CD14-positive monocyte (primary cell): ENCODE results near the gene TSPAN31. TPM values are rescaled to one million over a fixed set of nuclear protein-coding genes. Genes with fewer than 3 reads are reported as not detected.
A peak's percentile ranks its signal among the peaks of the same experiment; 100 is the strongest.

Source experiments
- DNase-seq, 3 donors: peaks; one replicate each; pipeline ENCODE4 v3.0.0-alpha.2; 2011 to 2022
- H2AFZ ChIP-seq: 2 replicates; pipeline ENCODE4 v1.6.0; 2012; ENCODE audit warnings: mild to moderate bottlenecking, low read depth, low read length, inconsistent platforms; ENCODE audit not compliant: insufficient read depth, poor library complexity, severe bottlenecking
- H3K27ac ChIP-seq, 2 donors: 1 replicate in 1 of 2; 2 replicates in 1 of 2; pipeline ENCODE4 v1.5.1; 2012 to 2013; ENCODE audit warnings: low read length in 2 of 2, control low read depth in 1 of 2, inconsistent platforms in 1 of 2, low read depth in 1 of 2, mild to moderate bottlenecking in 1 of 2
- H3K27me3 ChIP-seq, 2 donors: one replicate each; pipeline versions ENCODE4 v1.6.0 to v1.6.1; 2011 to 2013; ENCODE audit warnings: low read length in 2 of 2; ENCODE audit not compliant: control insufficient read depth in 2 of 2, insufficient read depth in 2 of 2
- H3K36me3 ChIP-seq, 2 donors: replicated peaks in 1 of 2; 1 replicate in 1 of 2; 2 replicates in 1 of 2; pipeline versions ENCODE4 v1.5.1 to v1.6.1; 2012 to 2013; ENCODE audit warnings: low read length in 2 of 2, control low read depth in 1 of 2, inconsistent platforms in 1 of 2, mild to moderate bottlenecking in 1 of 2; ENCODE audit not compliant: insufficient read depth in 2 of 2, control insufficient read depth in 1 of 2
- H3K4me1 ChIP-seq, 2 donors: 1 replicate in 1 of 2; 2 replicates in 1 of 2; pipeline versions ENCODE4 v1.5.1 to v1.6.1; 2012 to 2013; ENCODE audit warnings: low read length in 2 of 2, control low read depth in 1 of 2, inconsistent platforms in 1 of 2, mild to moderate bottlenecking in 1 of 2, moderate library complexity in 1 of 2; ENCODE audit not compliant: insufficient read depth in 2 of 2, control insufficient read depth in 1 of 2
- H3K4me2 ChIP-seq: replicated peaks from 2 replicates; pipeline ENCODE3; 2012; ENCODE audit warnings: low read length, moderate library complexity, mild to moderate bottlenecking; ENCODE audit not compliant: poor library complexity, severe bottlenecking; ENCODE audit errors: extremely low read depth
- H3K4me3 ChIP-seq, 3 experiments: fragments of 200-600 bp in 1 of 3; sonication (generic) in 1 of 3; replicated peaks in 1 of 3; 1 replicate in 2 of 3; 2 replicates in 1 of 3; pipeline ENCODE4 v1.5.1; 2011 to 2013; ENCODE audit warnings: low read length in 3 of 3, mild to moderate bottlenecking in 3 of 3, control low read depth in 2 of 3, low read depth in 2 of 3, inconsistent platforms in 1 of 3, moderate library complexity in 1 of 3
- H3K79me2 ChIP-seq: 2 replicates; pipeline ENCODE4 v1.6.0; 2012; ENCODE audit warnings: mild to moderate bottlenecking, control low read depth, inconsistent platforms, low read length, moderate library complexity; ENCODE audit not compliant: insufficient read depth
- H3K9ac ChIP-seq: 2 replicates; pipeline ENCODE4 v1.6.0; 2017; ENCODE audit warnings: low read length, mild to moderate bottlenecking; ENCODE audit not compliant: insufficient read depth, poor library complexity, severe bottlenecking
- H3K9me3 ChIP-seq, 2 donors: replicated peaks in 1 of 2; 1 replicate in 1 of 2; 2 replicates in 1 of 2; pipeline versions ENCODE4 v1.5.1 to v1.6.1; 2012 to 2013; ENCODE audit warnings: low read length in 2 of 2, control low read depth in 1 of 2; ENCODE audit not compliant: control insufficient read depth in 1 of 2, insufficient read depth in 1 of 2
- H4K20me1 ChIP-seq: 2 replicates; pipeline ENCODE4 v1.6.0; 2012; ENCODE audit warnings: mild to moderate bottlenecking, low read length, control low read depth, moderate library complexity; ENCODE audit not compliant: insufficient read depth
- H3K27ac Mint-ChIP-seq, 7 donors: one replicate each; pipeline ENCODE4 v1.8.0; 2020; ENCODE audit warnings: mild to moderate bottlenecking in 7 of 7, mixed read lengths in 7 of 7, moderate library complexity in 6 of 7, inconsistent platforms in 2 of 7
- H3K27me3 Mint-ChIP-seq, 3 donors: one replicate each; pipeline ENCODE4 v1.8.0; 2021 to 2022; ENCODE audit warnings: low read depth in 3 of 3, mild to moderate bottlenecking in 3 of 3, mixed read lengths in 3 of 3, moderate library complexity in 3 of 3, inconsistent platforms in 1 of 3
- H3K36me3 Mint-ChIP-seq, 2 donors: one replicate each; pipeline ENCODE4 v1.8.0; 2020; ENCODE audit warnings: mixed read lengths in 2 of 2, inconsistent platforms in 1 of 2, mild to moderate bottlenecking in 1 of 2
- H3K4me1 Mint-ChIP-seq: one replicate; pipeline ENCODE4 v1.8.0; 2020; ENCODE audit warnings: mild to moderate bottlenecking, mixed read lengths
- H3K4me3 Mint-ChIP-seq, 2 donors: one replicate each; pipeline ENCODE4 v1.8.0; 2020; ENCODE audit warnings: mild to moderate bottlenecking in 2 of 2, mixed read lengths in 2 of 2, moderate library complexity in 1 of 2
- H3K9me3 Mint-ChIP-seq, 7 donors: one replicate each; pipeline ENCODE4 v1.8.0; 2020 to 2022; ENCODE audit warnings: mixed read lengths in 7 of 7, mild to moderate bottlenecking in 6 of 7, moderate library complexity in 6 of 7, inconsistent platforms in 2 of 7
- CTCF ChIP-seq: fragments of 200-600 bp; IDR thresholded peaks from one replicate; pipeline ENCODE4 v1.8.0; 2022; ENCODE audit warnings: antibody characterized with exemption, mild to moderate bottlenecking
- WGBS: methylation state at CpG from one replicate; pipeline ENCODE4 v1.1.5; 2013; ENCODE audit warnings: missing lambda C conversion rate; ENCODE audit not compliant: insufficient coverage; 5-methylcytosine and 5-hydroxymethylcytosine counted together
- intact Hi-C, 2 donors: fragments of 100-400 bp; cut with micrococcal nuclease; formaldehyde crosslinking; loops; one replicate each; pipeline versions ENCODE4 v1.15.0 to v1.15.1; 2023
- polyA plus RNA-seq, 3 donors: library from polyadenylated mRNA; depleted of rRNA in 1 of 3; unstranded in 2 of 3; stranded (reverse) in 1 of 3; fragments of 300-500 nt in 2 of 3; fragments of >200 nt in 1 of 3; fragmentation: Illumina TruSeq in 2 of 3; gene quantifications; 1 replicate in 2 of 3; 2 replicates in 1 of 3; pipeline ENCODE4 v1.2.3, GENCODE V29; 2012 to 2021

The TSPAN31 gene
- polyA plus RNA-seq, 3 donors = 20.6 to 48.1 (median 43.0) TPM

GRCh38 chr12:57764662-57765002 lies 19.8 kb downstream of the TSPAN31 start:
- peaks cover 51 to 55% (median 54%) of the 10 kb centered on the region in 3 donors for H3K27me3 Mint-ChIP-seq
- intact Hi-C loops = no loop called here
- peaks cover 31% of the 10 kb centered on the region for H3K4me1 Mint-ChIP-seq
- Histone ChIP-seq H3K4me2 (peak overlapping the region; percentile 81), H3K27me3 (peaks cover 37 to 56% of the 10 kb centered on the region in 2 donors), H3K79me2 (no peaks in the 10 kb centered on the region), H2AFZ (peak overlapping the region; percentile 80), H4K20me1 (no peaks in the 10 kb centered on the region), H3K9me3 (peaks cover 0 to 13% of the 10 kb centered on the region in 2 donors), H3K36me3 (peaks cover 0 to 4% of the 10 kb centered on the region in 2 donors), H3K4me3 (peak overlapping the region in 2 of 3 experiments; percentile 41 to 73), H3K9ac (peak overlapping the region; percentile 45), H3K4me1 (peaks cover 28 to 29% of the 10 kb centered on the region in 2 donors), H3K27ac (no peak overlapping the region)
- peaks cover 16 to 19% of the 10 kb centered on the region in 2 donors for H3K36me3 Mint-ChIP-seq
- no peak for DNase-seq
- WGBS = 19% methylated on average over 17 of the region's 17 CpGs
- no peak for TF ChIP-seq CTCF
- peak overlapping the region; percentile 67 to 95 for H3K4me3 Mint-ChIP-seq
- peaks cover 0 to 18% (median 5%) of the 10 kb centered on the region in 7 donors for H3K9me3 Mint-ChIP-seq
- no peak overlapping the region for H3K27ac Mint-ChIP-seq

GRCh38 chr12:57765003-57765697 lies 20.3 kb downstream of the TSPAN31 start:
- H3K36me3 ChIP-seq = peaks cover 0 to 6% of the 10 kb centered on the region in 2 donors
- H3K79me2 ChIP-seq = no peaks in the 10 kb centered on the region
- H3K9me3 ChIP-seq = peaks cover 0 to 13% of the 10 kb centered on the region in 2 donors
- peak overlapping the region in 1 of 7 donors; percentile 61 for H3K27ac Mint-ChIP-seq
- peak overlapping the region; percentile 81 for H3K4me2 ChIP-seq
- H3K36me3 Mint-ChIP-seq = peaks cover 19 to 23% of the 10 kb centered on the region in 2 donors
- H3K9ac ChIP-seq = peak overlapping the region; percentile 45
- H2AFZ ChIP-seq = peak overlapping the region; percentile 80
- H3K27me3 Mint-ChIP-seq = peaks cover 51 to 55% (median 54%) of the 10 kb centered on the region in 3 donors
- no peak overlapping the region for H3K27ac ChIP-seq
- WGBS = under 1% methylated on average over 59 of the region's 60 CpGs
- H3K4me1 ChIP-seq = peaks cover 28 to 29% of the 10 kb centered on the region in 2 donors
- intact Hi-C loops = no loop called here
- H3K4me3 Mint-ChIP-seq = peak overlapping the region; percentile 67 to 95
- H3K4me3 ChIP-seq = peak overlapping the region; percentile 12 to 73 (median 41)
- peak in 2 of 3 donors; percentile 41 to 73 for DNase-seq
- TF ChIP-seq CTCF = peak; percentile 38
- H4K20me1 ChIP-seq = no peaks in the 10 kb centered on the region
- peaks cover 0 to 18% (median 5%) of the 10 kb centered on the region in 7 donors for H3K9me3 Mint-ChIP-seq
- peaks cover 37 to 56% of the 10 kb centered on the region in 2 donors for H3K27me3 ChIP-seq
- H3K4me1 Mint-ChIP-seq = peaks cover 31% of the 10 kb centered on the region
